Activated T-helper 17 cell treated with anti-CD3 and anti-CD28 coated beads, Interleukin-2, amount 50 U/mL, for 72 hours (primary cell): ENCODE results near the gene HOXA3. TPM values are rescaled to one million over a fixed set of nuclear protein-coding genes. Genes with fewer than 3 reads are reported as not detected.

Experiments used
- ATAC-seq: fragments of 150-1000 bp; cut with Tn5 transposase; replicated peaks from 2 replicates; pipeline ENCODE4 v1.10.0; 2021; ENCODE audit warnings: mild to moderate bottlenecking, moderate library complexity
- H3K27ac Mint-ChIP-seq: one replicate; pipeline ENCODE4 v1.8.0; 2022; ENCODE audit warnings: mixed read lengths
- H3K27me3 Mint-ChIP-seq: one replicate; pipeline ENCODE4 v1.8.0; 2022; ENCODE audit warnings: mixed read lengths
- H3K36me3 Mint-ChIP-seq: one replicate; pipeline ENCODE4 v1.8.0; 2022; ENCODE audit warnings: low read depth, mild to moderate bottlenecking, mixed read lengths
- H3K4me1 Mint-ChIP-seq: one replicate; pipeline ENCODE4 v1.8.0; 2022; ENCODE audit warnings: mixed read lengths
- H3K4me3 Mint-ChIP-seq: one replicate; pipeline ENCODE4 v1.8.0; 2022; ENCODE audit warnings: mild to moderate bottlenecking, mixed read lengths
- H3K9me3 Mint-ChIP-seq: one replicate; pipeline ENCODE4 v1.8.0; 2022; ENCODE audit warnings: mixed read lengths
- total RNA-seq, 2 donors: library from RNA; stranded (reverse); gene quantifications; one replicate each; pipeline ENCODE4 v1.2.3, GENCODE V29; 2022

Gene HOXA3
- not detected for total RNA-seq

DNA sequence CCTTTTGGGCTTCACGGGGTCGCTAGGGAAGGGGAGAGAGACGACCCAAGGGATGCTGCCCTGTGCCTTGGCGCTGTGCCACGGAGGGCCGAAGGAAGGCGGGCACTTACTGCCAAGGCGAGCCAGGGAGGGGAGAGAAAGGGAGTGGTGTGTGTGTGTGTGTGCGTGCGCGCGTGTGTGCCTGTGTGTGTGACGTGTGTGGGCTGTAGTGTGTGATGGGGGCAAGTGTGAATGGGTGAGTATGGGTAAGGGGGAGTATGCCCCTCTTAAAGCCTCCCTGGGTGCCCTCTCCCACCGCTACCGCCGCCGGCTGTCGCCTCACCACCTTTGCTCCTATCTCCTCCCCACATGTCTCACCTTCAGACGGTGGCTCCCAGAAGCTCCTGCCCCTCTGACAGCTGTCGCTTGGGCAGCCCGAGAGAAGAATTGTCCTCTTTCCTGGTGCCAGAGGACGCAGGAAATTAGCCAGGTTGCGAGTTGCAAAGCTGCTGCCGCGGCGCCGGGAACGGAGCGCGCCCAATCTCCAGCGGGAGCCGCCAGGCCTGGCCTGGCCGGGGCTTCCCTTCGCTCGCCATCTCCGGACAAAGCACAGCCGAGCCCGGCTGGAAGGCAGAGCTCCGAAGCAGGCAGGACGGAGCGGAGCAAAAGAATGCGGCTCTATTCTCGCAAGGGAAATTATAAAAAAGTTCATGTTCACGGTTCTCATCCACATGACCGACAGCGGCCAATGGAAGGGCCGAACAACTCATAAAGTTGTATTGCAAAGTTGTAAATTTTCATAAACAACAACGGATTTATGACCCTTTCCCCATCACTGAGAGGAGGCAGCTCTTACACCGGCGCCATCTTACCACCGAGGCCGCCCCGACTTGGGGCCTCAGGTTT, at the start of gene HOXA3:
Gene HOXA3, minus strand, starts transcription at position 653 of the 885 bp plus-strand sequence. CDS start 41,943 bp downstream, outside the sequence.
- H3K9me3 Mint-ChIP-seq: no peaks in the 10 kb centered on the region
- no peak within 1 kb of the TSS for H3K27ac Mint-ChIP-seq
- peaks cover 16% of the 10 kb centered on the region for H3K4me1 Mint-ChIP-seq

DNA sequence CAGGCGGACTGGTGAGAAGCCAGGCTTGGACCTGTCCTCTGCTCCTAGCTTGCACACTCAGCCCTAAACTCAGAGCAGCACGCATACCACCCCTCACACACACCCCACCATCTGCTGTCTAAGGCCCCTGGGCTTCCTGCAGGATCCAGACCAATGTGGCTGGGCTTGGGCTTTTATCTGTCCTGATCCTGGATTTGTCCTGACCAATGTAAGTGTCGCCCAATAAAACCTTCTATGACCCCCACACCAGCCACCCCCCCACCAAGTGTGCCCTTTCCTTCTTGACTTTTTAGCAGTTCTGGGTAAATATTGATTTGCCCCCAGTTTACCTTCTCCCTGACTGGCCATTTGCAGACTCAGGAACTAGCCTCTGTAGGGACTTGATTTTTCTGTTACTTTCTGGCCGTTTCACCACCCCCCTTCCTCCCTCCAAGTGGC, 49.2 kb upstream of the HOXA3 start:
- ATAC-seq: no peak
- Mint-ChIP-seq H3K9me3 (no peaks in the 10 kb centered on the region), H3K27me3 (peaks cover 76% of the 10 kb centered on the region), H3K4me1 (peaks cover 20% of the 10 kb centered on the region), H3K4me3 (peak overlapping the region; percentile 64), H3K36me3 (peaks cover 6% of the 10 kb centered on the region), H3K27ac (no peak overlapping the region)

More for the DNA sequence above, at the start of gene HOXA3:
- ATAC-seq: no peak
- Mint-ChIP-seq H3K4me3 (peak within 1 kb of the TSS; percentile 68), H3K27me3 (peaks cover 59% of the 10 kb centered on the region), H3K36me3 (peaks cover 11% of the 10 kb centered on the region)

DNA sequence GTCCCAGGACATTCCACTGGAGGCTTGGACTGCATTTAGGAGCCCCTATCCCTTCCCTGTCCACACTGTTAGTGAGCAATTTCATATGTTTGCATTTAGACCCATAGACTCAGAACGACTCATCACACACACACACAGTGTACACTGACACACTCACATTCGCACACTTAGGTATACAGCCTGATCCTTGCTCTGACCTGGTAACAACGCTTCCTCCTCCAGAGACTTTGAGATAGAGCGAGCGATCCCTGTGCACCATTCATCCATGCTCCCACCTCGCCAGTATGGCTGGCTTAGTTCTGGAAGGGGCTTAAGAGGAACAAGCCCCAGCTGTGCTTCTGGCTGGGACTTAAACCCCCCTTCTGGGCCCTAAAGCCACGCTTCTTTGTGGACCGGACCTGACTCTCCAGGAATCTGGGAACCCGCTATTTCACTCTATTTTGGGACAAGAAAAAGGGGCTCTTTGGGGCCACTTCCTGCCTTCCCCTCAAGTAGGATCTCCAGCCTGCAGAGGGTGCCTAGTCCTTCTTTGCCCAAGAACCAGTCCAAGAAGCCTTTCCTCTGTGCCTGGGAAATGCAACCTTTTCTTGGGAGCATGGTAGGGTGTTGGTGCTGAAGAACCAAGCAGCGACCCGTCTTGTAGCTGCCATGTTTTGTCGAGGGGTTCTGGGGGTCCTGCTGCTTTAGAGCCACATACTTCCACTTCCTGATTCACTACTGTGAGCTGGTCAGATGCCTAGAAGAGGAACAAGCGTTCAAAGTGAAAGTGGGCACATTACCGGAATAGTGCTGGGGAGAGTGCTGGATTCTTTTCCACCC, 48.6 kb upstream of the HOXA3 start:
- no peak for ATAC-seq

GRCh38 chr7:27199849-27200760, 47.7 kb upstream of the HOXA3 start, which contains the start of gene HOXA13:
Gene HOXA13, minus strand, starts transcription at chr7:27200091. Its CDS starts 14 bp downstream, at chr7:27200077.
- ATAC-seq: peak; percentile 37
- no peak within 1 kb of the TSS for H3K27ac Mint-ChIP-seq
- peaks cover 15% of the 10 kb centered on the region for H3K4me1 Mint-ChIP-seq
- peaks cover 6% of the 10 kb centered on the region for H3K36me3 Mint-ChIP-seq
- H3K9me3 Mint-ChIP-seq: no peaks in the 10 kb centered on the region
- peak within 1 kb of the TSS; percentile 64 for H3K4me3 Mint-ChIP-seq
- H3K27me3 Mint-ChIP-seq: peaks cover 75% of the 10 kb centered on the region

More for the DNA sequence above, 48.6 kb upstream of the HOXA3 start:
- Mint-ChIP-seq H3K4me3 (peak overlapping the region; percentile 64), H3K27me3 (peaks cover 75% of the 10 kb centered on the region), H3K9me3 (no peaks in the 10 kb centered on the region), H3K4me1 (peaks cover 18% of the 10 kb centered on the region), H3K27ac (no peak overlapping the region), H3K36me3 (peaks cover 6% of the 10 kb centered on the region)

DNA sequence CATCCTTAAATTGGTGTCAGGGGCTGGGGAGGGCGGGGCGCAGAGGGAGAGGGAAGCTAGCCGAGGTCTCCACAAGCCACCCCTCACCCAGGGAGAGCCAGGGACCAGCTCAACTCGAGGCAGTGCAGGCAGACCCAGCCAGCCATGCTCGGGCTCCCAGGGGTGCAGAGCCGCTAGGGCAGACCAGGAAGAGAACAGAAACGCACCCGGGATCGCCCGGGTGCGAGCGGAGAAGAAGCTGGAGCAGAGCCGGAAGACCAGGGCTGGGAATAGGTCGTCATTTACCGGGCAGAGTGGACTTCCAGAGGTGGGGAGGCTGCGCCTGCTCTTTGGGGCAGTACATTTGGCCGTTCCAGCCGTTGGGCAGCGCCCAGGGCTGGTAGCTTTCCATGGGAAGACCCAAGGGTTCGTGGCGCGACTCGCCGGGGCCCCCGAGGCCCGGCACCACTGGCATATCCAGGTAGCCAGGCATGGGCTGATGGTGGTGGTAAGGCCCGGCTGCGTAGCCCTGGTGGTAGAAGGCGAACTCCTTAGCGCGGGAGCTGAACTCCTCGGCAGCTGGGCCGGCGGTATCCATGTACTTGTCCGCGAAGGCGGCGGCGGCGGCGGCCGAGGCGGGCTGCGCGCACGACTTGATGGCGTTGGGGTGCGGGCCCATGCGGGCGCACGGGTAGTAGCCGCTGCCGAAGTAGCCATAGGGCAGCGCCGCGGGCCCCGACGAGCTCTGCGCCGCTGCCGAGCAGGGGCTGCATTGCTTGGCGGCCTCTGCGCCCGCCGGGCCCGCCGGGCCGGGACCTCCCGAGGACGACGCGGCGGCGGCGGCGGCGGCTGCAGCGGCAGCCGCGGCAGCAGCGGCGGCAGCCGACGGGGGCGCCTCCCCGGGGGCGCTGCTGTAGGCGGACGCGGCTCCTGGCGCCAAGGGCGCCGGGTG, 46.8 kb upstream of the HOXA3 start:
- peaks cover 15% of the 10 kb centered on the region for H3K4me1 Mint-ChIP-seq
- ATAC-seq: no peak
- H3K9me3 Mint-ChIP-seq: no peaks in the 10 kb centered on the region
- H3K4me3 Mint-ChIP-seq: peak overlapping the region; percentile 64
- H3K36me3 Mint-ChIP-seq: peaks cover 6% of the 10 kb centered on the region
- H3K27ac Mint-ChIP-seq: no peak overlapping the region
- peaks cover 77% of the 10 kb centered on the region for H3K27me3 Mint-ChIP-seq

DNA sequence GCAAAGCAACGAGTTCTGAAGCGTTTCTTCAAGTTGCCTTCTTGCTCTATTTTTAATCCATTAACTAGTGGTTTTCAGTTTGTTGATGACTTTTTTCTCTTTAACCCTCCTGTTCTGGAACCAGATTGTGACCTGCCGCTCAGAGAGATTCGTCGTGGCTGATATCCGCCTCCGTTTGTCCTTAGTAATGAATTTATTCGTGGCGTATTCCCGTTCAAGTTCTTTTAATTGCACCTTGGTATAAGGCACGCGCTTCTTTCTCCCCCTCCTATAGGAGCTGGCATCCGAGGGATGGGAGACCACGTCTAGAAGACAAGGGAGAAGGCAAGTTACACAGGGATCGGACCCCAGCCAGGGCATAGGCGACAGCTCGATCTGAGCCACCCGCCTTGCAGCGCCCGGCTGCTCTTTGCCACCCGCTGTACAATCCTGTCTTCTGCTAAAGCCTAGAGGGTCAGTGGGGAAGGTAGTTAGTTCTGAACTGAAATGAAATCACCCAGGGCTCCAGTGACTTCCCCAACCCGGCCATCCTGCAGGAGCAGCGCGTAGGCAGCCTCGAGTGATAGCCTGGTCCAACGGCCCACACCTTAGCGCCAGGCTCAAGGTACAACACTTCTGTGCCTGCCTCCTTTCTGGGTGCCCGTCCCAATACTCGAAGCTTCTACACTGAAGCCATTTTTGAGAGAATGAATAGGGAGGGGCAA, 45.9 kb upstream of the HOXA3 start:
- H3K36me3 Mint-ChIP-seq: peaks cover 6% of the 10 kb centered on the region
- H3K4me3 Mint-ChIP-seq: peak overlapping the region; percentile 36
- no peaks in the 10 kb centered on the region for H3K9me3 Mint-ChIP-seq
- H3K27ac Mint-ChIP-seq: no peak overlapping the region
- peaks cover 77% of the 10 kb centered on the region for H3K27me3 Mint-ChIP-seq
- H3K4me1 Mint-ChIP-seq: peaks cover 15% of the 10 kb centered on the region
- ATAC-seq: no peak

DNA sequence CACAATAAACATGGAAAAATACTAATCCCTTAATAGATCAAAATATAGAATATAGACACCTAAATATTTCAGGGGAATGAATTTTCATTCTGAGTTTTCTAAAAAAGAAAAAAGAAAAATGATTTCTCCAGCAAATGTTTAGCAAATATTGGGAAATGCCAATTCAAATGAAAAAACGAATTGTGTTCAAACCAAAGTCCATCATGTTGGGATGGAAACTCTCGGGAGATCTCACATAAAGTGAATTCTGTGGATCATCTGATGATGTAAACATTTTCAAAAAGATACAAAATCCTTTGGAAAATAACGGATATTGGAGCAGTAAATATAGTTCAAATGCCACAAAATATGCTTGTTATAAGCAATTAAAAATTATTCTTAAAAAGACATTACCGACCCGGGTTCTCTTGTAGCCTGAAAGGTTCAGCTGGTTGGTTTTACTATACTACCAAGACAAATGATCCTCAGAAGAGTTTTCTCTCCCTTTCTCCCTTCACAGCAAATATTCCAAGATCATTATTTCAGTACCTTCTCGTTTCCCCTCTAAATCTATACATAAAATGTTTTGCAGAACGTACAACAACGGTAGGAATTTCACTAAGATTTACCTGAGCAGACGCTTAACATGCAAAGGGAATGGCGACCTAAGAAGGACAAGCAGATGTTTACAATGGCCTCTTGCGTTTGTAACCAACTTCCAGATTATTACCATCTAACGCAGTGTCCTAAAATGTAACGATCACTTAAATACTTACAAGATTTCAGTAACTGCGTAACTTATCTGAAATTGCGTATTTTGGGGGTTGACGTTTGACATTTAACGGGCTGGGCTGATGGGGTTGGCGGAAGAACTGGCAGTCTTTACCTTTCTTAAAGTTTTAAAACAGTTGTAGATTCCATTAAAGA, 45.0 kb upstream of the HOXA3 start:
- Mint-ChIP-seq H3K4me3 (no peak overlapping the region), H3K4me1 (peaks cover 15% of the 10 kb centered on the region), H3K9me3 (no peaks in the 10 kb centered on the region)

DNA sequence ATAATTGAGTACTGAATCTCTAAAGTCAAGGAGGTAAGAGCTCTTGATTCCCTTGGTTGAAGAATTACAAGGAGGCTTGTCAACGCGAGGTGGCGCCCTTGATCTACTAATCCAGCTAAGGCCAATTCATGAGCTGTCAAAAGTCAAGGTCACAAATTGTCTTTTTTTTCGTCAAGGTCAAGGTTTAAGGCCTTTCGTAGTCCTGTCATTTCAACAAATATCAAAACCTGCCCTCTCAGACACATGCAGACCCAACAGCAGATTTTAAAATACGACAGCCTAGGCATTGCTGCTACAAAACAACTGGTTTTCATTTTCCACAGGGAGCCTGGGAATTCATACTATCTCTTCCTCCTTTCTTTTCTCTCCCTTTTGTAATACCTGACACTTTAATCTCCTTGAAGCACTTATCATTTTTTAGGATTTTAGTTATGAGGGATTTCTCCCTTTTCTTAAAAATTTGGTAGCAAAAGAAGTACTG, 43.9 kb upstream of the HOXA3 start:
- H3K9me3 Mint-ChIP-seq: no peaks in the 10 kb centered on the region
- H3K4me1 Mint-ChIP-seq: peaks cover 12% of the 10 kb centered on the region
- peak; percentile 38 for ATAC-seq
- H3K27ac Mint-ChIP-seq: no peak overlapping the region
- H3K27me3 Mint-ChIP-seq: peaks cover 65% of the 10 kb centered on the region
- H3K4me3 Mint-ChIP-seq: no peak overlapping the region
- H3K36me3 Mint-ChIP-seq: peaks cover 6% of the 10 kb centered on the region

More for the DNA sequence above, 45.0 kb upstream of the HOXA3 start:
- ATAC-seq: no peak
- H3K36me3 Mint-ChIP-seq: peaks cover 6% of the 10 kb centered on the region
- no peak overlapping the region for H3K27ac Mint-ChIP-seq
- peaks cover 70% of the 10 kb centered on the region for H3K27me3 Mint-ChIP-seq

- Mint-ChIP-seq H3K27me3 (peaks cover 69% of the 10 kb centered on the region), H3K4me1 (peaks cover 4% of the 10 kb centered on the region), H3K9me3 (no peaks in the 10 kb centered on the region), H3K27ac (no peak overlapping the region), H3K4me3 (no peak overlapping the region), H3K36me3 (no peaks in the 10 kb centered on the region)
- ATAC-seq: no peak
These were observed 42.5 kb upstream of the HOXA3 start for GRCh38 chr7:27194686-27195379.

DNA sequence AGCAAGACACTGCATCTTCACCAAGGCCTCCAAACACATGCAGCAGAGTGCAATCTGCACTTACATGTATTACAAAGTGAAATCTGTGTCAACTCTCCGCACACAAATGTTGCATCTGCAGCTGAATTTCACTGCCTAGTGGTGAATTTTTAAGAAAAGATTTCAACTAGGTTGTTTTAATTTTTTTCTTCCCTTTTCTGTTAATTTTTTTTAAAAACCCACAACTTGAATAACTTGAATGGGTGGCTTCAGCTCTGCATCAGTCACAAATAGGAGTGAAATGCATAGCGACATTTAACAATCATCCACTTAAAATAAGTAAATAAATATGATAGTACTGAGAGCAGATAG, 41.6 kb upstream of the HOXA3 start:
- Mint-ChIP-seq H3K4me3 (peak overlapping the region; percentile 39), H3K36me3 (no peaks in the 10 kb centered on the region)

GRCh38 chr7:27193335-27194001, 41.1 kb upstream of the HOXA3 start:
- Mint-ChIP-seq H3K27me3 (peaks cover 71% of the 10 kb centered on the region), H3K4me3 (peak overlapping the region; percentile 39), H3K9me3 (no peaks in the 10 kb centered on the region), H3K36me3 (no peaks in the 10 kb centered on the region), H3K27ac (no peak overlapping the region), H3K4me1 (peaks cover 8% of the 10 kb centered on the region)
- ATAC-seq: no peak

More for the DNA sequence above, 41.6 kb upstream of the HOXA3 start:
- no peak for ATAC-seq
- Mint-ChIP-seq H3K27ac (no peak overlapping the region), H3K4me1 (peaks cover 4% of the 10 kb centered on the region), H3K27me3 (peaks cover 72% of the 10 kb centered on the region), H3K9me3 (no peaks in the 10 kb centered on the region)
